Measurements from ENCODE around the gene LMOD3. TPM values are rescaled to one million over a fixed set of nuclear protein-coding genes. Genes with fewer than 3 reads are reported as not detected.

The LMOD3 gene
- total RNA-seq, 3 donors from 2014 or later (not counting 1 experiment from before 2014, with no cell fraction given) = not detected

DNA sequence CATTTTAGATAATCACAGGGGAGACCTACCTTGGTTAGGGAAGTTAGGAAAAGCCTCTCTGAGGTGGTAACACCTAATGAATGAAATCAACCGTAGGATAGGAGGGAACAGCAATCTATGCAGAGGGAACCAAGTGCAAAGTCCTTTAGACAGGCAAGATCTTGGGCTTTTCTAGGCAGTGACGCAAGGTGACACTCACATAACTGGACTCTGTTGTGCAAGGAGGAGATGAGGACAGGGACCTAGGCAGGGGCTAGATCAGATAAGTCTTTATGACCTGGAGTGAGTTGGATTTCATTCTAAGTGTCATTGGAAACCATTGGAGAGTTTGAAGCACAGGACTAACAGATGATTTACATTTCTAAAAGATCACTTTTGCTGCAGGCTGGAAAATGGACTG, 4.6 kb upstream of the LMOD3 start:
- Histone ChIP-seq H3K9me3 (ENCODE audit: control insufficient read depth, insufficient read depth, low read length) (no peaks in the 10 kb centered on the region), H3K36me3 (ENCODE audit: control insufficient read depth, insufficient read depth, low read length) (no peaks in the 10 kb centered on the region), H3K27me3 (ENCODE audit: control insufficient read depth, insufficient read depth, low read length) (no peaks in the 10 kb centered on the region), H3K4me3 (ENCODE audit: low read length) (no peak overlapping the region), H3K27ac (ENCODE audit: low read length) (no peak overlapping the region), H3K4me1 (ENCODE audit: control insufficient read depth, insufficient read depth, low read length) (no peaks in the 10 kb centered on the region)
- no peak for DNase-seq
- no peak for ATAC-seq
- no peak overlapping the region for H3K27ac Mint-ChIP-seq
- H3K9me3 Mint-ChIP-seq = no peaks in the 10 kb centered on the region
- TF ChIP-seq, protein P1, sequence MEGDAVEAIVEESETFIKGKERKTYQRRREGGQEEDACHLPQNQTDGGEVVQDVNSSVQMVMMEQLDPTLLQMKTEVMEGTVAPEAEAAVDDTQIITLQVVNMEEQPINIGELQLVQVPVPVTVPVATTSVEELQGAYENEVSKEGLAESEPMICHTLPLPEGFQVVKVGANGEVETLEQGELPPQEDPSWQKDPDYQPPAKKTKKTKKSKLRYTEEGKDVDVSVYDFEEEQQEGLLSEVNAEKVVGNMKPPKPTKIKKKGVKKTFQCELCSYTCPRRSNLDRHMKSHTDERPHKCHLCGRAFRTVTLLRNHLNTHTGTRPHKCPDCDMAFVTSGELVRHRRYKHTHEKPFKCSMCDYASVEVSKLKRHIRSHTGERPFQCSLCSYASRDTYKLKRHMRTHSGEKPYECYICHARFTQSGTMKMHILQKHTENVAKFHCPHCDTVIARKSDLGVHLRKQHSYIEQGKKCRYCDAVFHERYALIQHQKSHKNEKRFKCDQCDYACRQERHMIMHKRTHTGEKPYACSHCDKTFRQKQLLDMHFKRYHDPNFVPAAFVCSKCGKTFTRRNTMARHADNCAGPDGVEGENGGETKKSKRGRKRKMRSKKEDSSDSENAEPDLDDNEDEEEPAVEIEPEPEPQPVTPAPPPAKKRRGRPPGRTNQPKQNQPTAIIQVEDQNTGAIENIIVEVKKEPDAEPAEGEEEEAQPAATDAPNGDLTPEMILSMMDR (IDR thresholded peaks at IDR 0.05) = no peak
- H3K4me1 Mint-ChIP-seq = no peaks in the 10 kb centered on the region
- peaks cover 9 to 14% of the 10 kb centered on the region in 2 donors for H3K27me3 Mint-ChIP-seq (ENCODE audit: low read depth in 2 of 2)
- H3K4me3 Mint-ChIP-seq = no peak overlapping the region
- intact Hi-C loops (cut with micrococcal nuclease) = no loop called here
- WGBS (ENCODE audit: insufficient coverage) = 86% methylated on average over 2 of the region's 2 CpGs
- no peaks in the 10 kb centered on the region for H3K36me3 Mint-ChIP-seq

- intact Hi-C loops (cut with micrococcal nuclease) = no loop called here
- no peak for ATAC-seq
- 97% methylated on average over 3 of the region's 3 CpGs for WGBS (ENCODE audit: insufficient coverage)
Measured at GRCh38 chr3:69126216-69126615, 3.8 kb upstream of the LMOD3 start.

GRCh38 chr3:69121950-69122349, 445 bp downstream of the LMOD3 start:
- WGBS (ENCODE audit: insufficient coverage) = 69% methylated on average over 7 of the region's 8 CpGs
- Histone ChIP-seq H3K27me3 (ENCODE audit: control insufficient read depth, insufficient read depth, low read length) (no peaks in the 10 kb centered on the region), H3K36me3 (ENCODE audit: control insufficient read depth, insufficient read depth, low read length) (no peaks in the 10 kb centered on the region), H3K27ac (ENCODE audit: low read length) (no peak overlapping the region), H3K4me1 (ENCODE audit: control insufficient read depth, insufficient read depth, low read length) (no peaks in the 10 kb centered on the region), H3K9me3 (ENCODE audit: control insufficient read depth, insufficient read depth, low read length) (no peaks in the 10 kb centered on the region), H3K4me3 (ENCODE audit: low read length) (no peak overlapping the region)
- TF ChIP-seq, protein P1 (IDR thresholded peaks at IDR 0.05) = no peak
- no peak for DNase-seq
- peaks cover 3 to 13% of the 10 kb centered on the region in 2 donors for H3K27me3 Mint-ChIP-seq (ENCODE audit: low read depth in 2 of 2)
- ATAC-seq = no peak
- H3K27ac Mint-ChIP-seq = no peak overlapping the region
- peaks cover 0 to 5% of the 10 kb centered on the region in 2 donors for H3K4me1 Mint-ChIP-seq
- no peaks in the 10 kb centered on the region for H3K36me3 Mint-ChIP-seq
- H3K9me3 Mint-ChIP-seq = no peaks in the 10 kb centered on the region
- no peak overlapping the region for H3K4me3 Mint-ChIP-seq
- intact Hi-C loops (cut with micrococcal nuclease) = loop anchor here (1.0 kb wide), 2 partner anchors 184 to 303 kb away; no protein-coding TSS in a partner anchor

More at GRCh38 chr3:69126216-69126615, 3.8 kb upstream of the LMOD3 start:
- Mint-ChIP-seq H3K36me3 (no peaks in the 10 kb centered on the region), H3K4me1 (peaks cover 0 to 1% of the 10 kb centered on the region in 2 donors), H3K4me3 (no peak overlapping the region), H3K27ac (no peak overlapping the region), H3K9me3 (no peaks in the 10 kb centered on the region), H3K27me3 (ENCODE audit: low read depth in 2 of 2) (peaks cover 9 to 14% of the 10 kb centered on the region in 2 donors)
- H3K4me3 ChIP-seq (ENCODE audit: low read length) = no peak overlapping the region
- no peaks in the 10 kb centered on the region for H3K27me3 ChIP-seq (ENCODE audit: control insufficient read depth, insufficient read depth, low read length)
- no peak for DNase-seq
- H3K4me1 ChIP-seq (ENCODE audit: control insufficient read depth, insufficient read depth, low read length) = no peaks in the 10 kb centered on the region
- H3K27ac ChIP-seq (ENCODE audit: low read length) = no peak overlapping the region
- H3K36me3 ChIP-seq (ENCODE audit: control insufficient read depth, insufficient read depth, low read length) = no peaks in the 10 kb centered on the region
- H3K9me3 ChIP-seq (ENCODE audit: control insufficient read depth, insufficient read depth, low read length) = no peaks in the 10 kb centered on the region
- TF ChIP-seq, protein P1 (IDR thresholded peaks at IDR 0.05) = no peak

- Mint-ChIP-seq H3K4me3 (no peak overlapping the region), H3K27me3 (ENCODE audit: low read depth in 2 of 2) (peaks cover 0 to 9% of the 10 kb centered on the region in 2 donors), H3K4me1 (peaks cover 0 to 5% of the 10 kb centered on the region in 2 donors), H3K9me3 (no peaks in the 10 kb centered on the region), H3K27ac (no peak overlapping the region), H3K36me3 (no peaks in the 10 kb centered on the region)
- Histone ChIP-seq H3K4me3 (ENCODE audit: low read length) (no peak overlapping the region), H3K36me3 (ENCODE audit: control insufficient read depth, insufficient read depth, low read length) (no peaks in the 10 kb centered on the region), H3K27ac (ENCODE audit: low read length) (no peak overlapping the region), H3K9me3 (ENCODE audit: control insufficient read depth, insufficient read depth, low read length) (no peaks in the 10 kb centered on the region), H3K4me1 (ENCODE audit: control insufficient read depth, insufficient read depth, low read length) (no peaks in the 10 kb centered on the region), H3K27me3 (ENCODE audit: control insufficient read depth, insufficient read depth, low read length) (no peaks in the 10 kb centered on the region)
- 91% methylated on average over 4 of the region's 6 CpGs for WGBS (ENCODE audit: insufficient coverage)
- TF ChIP-seq, protein P1 (IDR thresholded peaks at IDR 0.05) = no peak
- intact Hi-C loops (cut with micrococcal nuclease) = loop anchor here (1.0 kb wide), 2 partner anchors 185 to 304 kb away; no protein-coding TSS in a partner anchor
- ATAC-seq (no peak), DNase-seq (no peak)
Measured at GRCh38 chr3:69121513-69121912, 882 bp downstream of the LMOD3 start.
